HepG2 (cell line): ENCODE data around the gene IL16. TPM values are rescaled to one million over a fixed set of nuclear protein-coding genes. Genes with fewer than 3 reads are reported as not detected.

Experiments
- ASH2L ChIP-seq: fragments of 300-600, 200-600 bp; sonication (generic); IDR thresholded peaks from 2 replicates; pipeline ENCODE4 v1.7.0; 2017; ENCODE audit warnings: low read depth, mild to moderate bottlenecking, moderate library complexity, mixed read lengths, low read length; ENCODE audit not compliant: insufficient read length
- BRD4 ChIP-seq: sonication (generic); formaldehyde crosslinking; IDR thresholded peaks from 2 replicates; pipeline ENCODE4 v1.4.0; 2020; ENCODE audit warnings: missing genetic modification reagents
- ELF1 ChIP-seq: sonication (generic); formaldehyde crosslinking; IDR thresholded peaks from 2 replicates; pipeline ENCODE4 v1.4.0; 2020; ENCODE audit warnings: missing genetic modification reagents
- GFI1 ChIP-seq: sonication (generic); formaldehyde crosslinking; IDR thresholded peaks from 2 replicates; pipeline ENCODE4 v1.5.0; 2020; ENCODE audit warnings: missing genetic modification reagents, mild to moderate bottlenecking, borderline replicate concordance
- GRHL1 ChIP-seq: sonication (generic); formaldehyde crosslinking; conservative IDR thresholded peaks from 2 replicates; pipeline ENCODE4 v1.8.0; 2022; ENCODE audit warnings: missing genetic modification reagents
- MLLT10 ChIP-seq: sonication (generic); formaldehyde crosslinking; IDR thresholded peaks from 2 replicates; pipeline ENCODE4 v1.4.0; 2020; ENCODE audit warnings: missing genetic modification reagents
- MYC ChIP-seq: sonication (generic); formaldehyde crosslinking; IDR thresholded peaks from 2 replicates; pipeline ENCODE4 v1.9.0; 2021; ENCODE audit warnings: missing genetic modification reagents, borderline replicate concordance
- NFYC ChIP-seq: IDR thresholded peaks from 2 replicates; pipeline ENCODE4 v1.6.1; 2016; ENCODE audit warnings: missing genetic modification reagents, missing compliant biosample characterization
- NKX3-1 ChIP-seq: sonication (generic); formaldehyde crosslinking; IDR thresholded peaks from 2 replicates; pipeline ENCODE4 v1.5.0; 2020; ENCODE audit warnings: missing genetic modification reagents
- POLR2AphosphoS2 ChIP-seq: IDR thresholded peaks from 2 replicates; pipeline ENCODE4 v1.6.1; 2011; ENCODE audit warnings: low read depth, low read length, improper control_type of control experiment
- POLR2G ChIP-seq: fragments of 200-400 bp; formaldehyde crosslinking; IDR thresholded peaks from 2 replicates; pipeline ENCODE4 v1.6.1; 2018; ENCODE audit warnings: mild to moderate bottlenecking, low read depth, low read length, moderate library complexity
- SAP130 ChIP-seq: IDR thresholded peaks from 2 replicates; pipeline ENCODE4 v1.6.1; 2016; ENCODE audit warnings: low read depth
- SRSF9 ChIP-seq: fragments of 200-400 bp; formaldehyde crosslinking; IDR thresholded peaks from 2 replicates; pipeline ENCODE4 v1.6.1; 2018; ENCODE audit warnings: borderline replicate concordance, mild to moderate bottlenecking, low read depth, low read length; ENCODE audit not compliant: insufficient read depth, poor library complexity, severe bottlenecking
- TGIF2 ChIP-seq: IDR thresholded peaks from 2 replicates; pipeline ENCODE4 v1.6.1; 2016; ENCODE audit warnings: control low read depth, missing compliant biosample characterization
- ZBED4 ChIP-seq: sonication (generic); formaldehyde crosslinking; IDR thresholded peaks from 2 replicates; pipeline ENCODE4 v1.4.0; 2020; ENCODE audit warnings: missing genetic modification reagents, borderline replicate concordance
- ZNF207 ChIP-seq: fragments of 450-650 bp; IDR thresholded peaks from 2 replicates; pipeline ENCODE4 v1.6.1; 2016; ENCODE audit warnings: antibody characterized with exemption, borderline replicate concordance
- ZNF343 ChIP-seq: sonication (generic); formaldehyde crosslinking; IDR thresholded peaks from 2 replicates; pipeline ENCODE4 v1.4.0; 2020; ENCODE audit warnings: mild to moderate bottlenecking, missing genetic modification reagents
- ZNF350 ChIP-seq: sonication (generic); formaldehyde crosslinking; IDR thresholded peaks from 2 replicates; pipeline ENCODE4 v1.4.0; 2020; ENCODE audit warnings: mild to moderate bottlenecking, low read depth, missing genetic modification reagents, borderline replicate concordance
- ZNF354B ChIP-seq: sonication (generic); formaldehyde crosslinking; IDR thresholded peaks from 2 replicates; pipeline ENCODE4 v1.8.0; 2022; ENCODE audit warnings: mild to moderate bottlenecking, missing genetic modification reagents
- ZNF382 ChIP-seq: sonication (generic); formaldehyde crosslinking; IDR thresholded peaks from 2 replicates; pipeline ENCODE4 v1.5.0; 2020; ENCODE audit warnings: missing genetic modification reagents, mild to moderate bottlenecking, borderline replicate concordance
- ZNF513 ChIP-seq: sonication (generic); formaldehyde crosslinking; conservative IDR thresholded peaks from 2 replicates; pipeline ENCODE4 v1.5.0; 2020; ENCODE audit warnings: missing genetic modification reagents
- ZNF619 ChIP-seq: sonication (generic); formaldehyde crosslinking; IDR thresholded peaks from 2 replicates; pipeline ENCODE4 v1.4.0; 2020; ENCODE audit warnings: mild to moderate bottlenecking, missing genetic modification reagents
- ZNF749 ChIP-seq: sonication (generic); formaldehyde crosslinking; IDR thresholded peaks from 2 replicates; pipeline ENCODE4 v1.8.0; 2022; ENCODE audit warnings: mild to moderate bottlenecking, missing genetic modification reagents, moderate library complexity, borderline replicate concordance
- polyA plus RNA-seq, 8 experiments: library from polyadenylated mRNA; depleted of rRNA in 3 of 8; stranded (reverse) in 7 of 8; unstranded in 1 of 8; fragments of >200 nt; fragmentation: Illumina TruSeq in 4 of 8; extraction: Trizol in 4 of 8; gene quantifications; 2 replicates each; pipeline versions ENCODE4 v1.2.1 to v1.2.3, GENCODE V29; 2011 to 2016; ENCODE audit warnings: low read depth in 4 of 8, missing spikeins in 1 of 8, mixed read lengths in 1 of 8; ENCODE audit not compliant: insufficient read depth in 1 of 8
- total RNA-seq, 5 experiments: library from RNA; depleted of rRNA; stranded (reverse); fragments of >200 nt; fragmentation: Illumina TruSeq; extraction: Trizol; gene quantifications; 2 replicates each; pipeline ENCODE4 v1.2.3, GENCODE V29; 2016; ENCODE audit warnings: low read depth in 1 of 5

Gene IL16
- total and polyA plus RNA-seq, 2 of the 13 experiments (the other 11 are each of a cell fraction or from before 2014, with no cell fraction given) = 0.03 TPM; not detected in 1

- TF ChIP-seq TGIF2 (no peak), ZNF382 (CRISPR knock-in tag) (no peak), ZNF207 (no peak), ZNF350 (CRISPR knock-in tag) (peak; percentile 55), ZNF354B (CRISPR knock-in tag) (no peak), SAP130 (CRISPR knock-in tag) (peak; percentile 54), NFYC (CRISPR knock-in tag) (peak; percentile 88), POLR2G (peak; percentile 82), ZNF343 (CRISPR knock-in tag) (0 out of 2 replicates have a peak, but pooled peaks have one; percentile 31), ELF1 (CRISPR knock-in tag) (no peak), BRD4 (CRISPR knock-in tag) (no peak), ZNF749 (no peak), ASH2L (peak; percentile 56), NKX3-1 (CRISPR knock-in tag) (no peak), ZBED4 (CRISPR knock-in tag) (peak; percentile 98; the same call in 1 of the 2 replicates), ZNF513 (no peak), SRSF9 (no peak), MLLT10 (CRISPR knock-in tag) (no peak), MYC (peak; percentile 60; the same call in 1 of the 2 replicates), GRHL1 (CRISPR knock-in tag) (no peak), ZNF619 (CRISPR knock-in tag) (no peak), GFI1 (CRISPR knock-in tag) (no peak), POLR2AphosphoS2 (0 out of 2 replicates have a peak, but pooled peaks have one; percentile 53)
Observed at GRCh38 chr15:81323944-81324881, 127.5 kb downstream of the IL16 start, which contains the start of gene STARD5 (continued).
